ENCODE data around the gene GRM7. TPM values are rescaled to one million over a fixed set of nuclear protein-coding genes. Genes with fewer than 3 reads are reported as not detected.

Gene GRM7
- total and polyA plus RNA-seq, 2 of the 4 experiments (the other 2 are of a cell fraction), result not detected

GRCh38 chr3:7456386-7456785 lies 595.5 kb downstream of the GRM7 start:
- TF ChIP-seq POLR2A (IDR thresholded peaks at IDR 0.05; ENCODE audit: low read depth, low read length) (no peak), MAFK (IDR thresholded peaks at IDR 0.05; ENCODE audit: low read depth, low read length) (no peak), MXI1 (IDR thresholded peaks at IDR 0.05; ENCODE audit: borderline replicate concordance, low read depth, low read length) (no peak), MAZ (IDR thresholded peaks at IDR 0.05; ENCODE audit: borderline replicate concordance, low read depth, low read length) (no peak)
- H3K36me3 ChIP-seq (ENCODE audit: control insufficient read depth, insufficient read depth, low read length), result no peaks in the 10 kb centered on the region
- dilution Hi-C loops (cut with HindIII; ENCODE audit: low sequenced_read_pairs, unreplicated experiment) (no loop called here), in situ Hi-C loops (cut with MboI; ENCODE audit: low sequenced_read_pairs) (no loop called here), intact Hi-C loops (cut with micrococcal nuclease) (no loop called here)
- H2BK5ac ChIP-seq (ENCODE audit: low read depth, low read length, poor library complexity, severe bottlenecking), result no peak overlapping the region
- CTCF ChIA-PET, result no interaction called here
- H2BK20ac ChIP-seq (ENCODE audit: low read depth, low read length), result no peak overlapping the region
- H4K91ac ChIP-seq (ENCODE audit: insufficient read depth, low read depth, low read length), result no peak overlapping the region
- H3K56ac ChIP-seq (ENCODE audit: extremely low read depth, insufficient read depth, low read length), result no peak overlapping the region
- no peak overlapping the region for H4K5ac ChIP-seq (ENCODE audit: low read depth, low read length)
- H3K9me1 ChIP-seq (ENCODE audit: insufficient read depth, low read length), result no peaks in the 10 kb centered on the region
- POLR2A ChIA-PET (ENCODE audit: unreplicated experiment), result no interaction called here
- no peak overlapping the region for H3K23ac ChIP-seq (ENCODE audit: low read depth, low read length)
- no peak overlapping the region for H3K4me3 ChIP-seq (ENCODE audit: insufficient read depth, low read depth, low read length)
- no peak for ATAC-seq (ENCODE audit: low read depth)
- H4K8ac ChIP-seq (ENCODE audit: low read depth in 2 of 2, low read length in 2 of 2), result no peak overlapping the region
- no peak overlapping the region for H2AK9ac ChIP-seq (replicated peaks; ENCODE audit: low read depth, low read length, poor library complexity)
- H3K9me3 ChIP-seq (ENCODE audit: control insufficient read depth, insufficient read depth, low read length), result peaks cover 7% of the 10 kb centered on the region
- no peak overlapping the region for H3K9ac ChIP-seq (ENCODE audit: low read depth, low read length)
- no peak overlapping the region for H3K27ac ChIP-seq (ENCODE audit: insufficient read depth, low read length)
- H3K4me2 ChIP-seq (ENCODE audit: low read depth, low read length), result no peak overlapping the region
- H2AFZ ChIP-seq (replicated peaks; ENCODE audit: low read length, poor library complexity), result no peak overlapping the region
- no peak overlapping the region for H3K14ac ChIP-seq (replicated peaks; ENCODE audit: low read depth, low read length)
- H4K20me1 ChIP-seq (ENCODE audit: insufficient read depth, low read length), result no peaks in the 10 kb centered on the region
- H3K4me1 ChIP-seq (ENCODE audit: control insufficient read depth, insufficient read depth, low read length), result no peaks in the 10 kb centered on the region
- no peak overlapping the region for H3K18ac ChIP-seq (ENCODE audit: low read depth, low read length)
- H3K27me3 ChIP-seq (ENCODE audit: control insufficient read depth, insufficient read depth, low read length), result no peaks in the 10 kb centered on the region
- DNase-seq, result no peak
- H2BK120ac ChIP-seq (ENCODE audit: low read depth, low read length), result no peak overlapping the region
- no CpG with 5 or more reads among the region's 2 CpGs for WGBS, 2 experiments (ENCODE audit: extremely low coverage in 2 of 2, insufficient read length in 1 of 2)
- no peaks in the 10 kb centered on the region for H3K79me1 ChIP-seq (ENCODE audit: low read depth in 1 of 2, low read length in 2 of 2)
- no peak overlapping the region for H3K4ac ChIP-seq (ENCODE audit: low read depth, low read length)
- H2BK15ac ChIP-seq (ENCODE audit: low read depth, low read length), result no peak overlapping the region
- H2AK5ac ChIP-seq (ENCODE audit: low read depth, low read length), result no peak overlapping the region
- BruUV-seq (replicated peaks), result no TSS peak

All from IMR-90 (cell line).